GM23248 (cell line): ENCODE data around the gene ARL6IP5. TPM values are rescaled to one million over a fixed set of nuclear protein-coding genes. Genes with fewer than 3 reads are reported as not detected.

Experiments used
- DNase-seq: peaks from one replicate; pipeline ENCODE4 v3.0.0-alpha.2; 2015
- H2AFZ ChIP-seq: fragments of 200-600 bp; sonication (generic); 2 replicates; pipeline ENCODE4 v1.6.1; 2016; ENCODE audit warnings: antibody characterized with exemption
- H3F3A ChIP-seq: fragments of 200-600 bp; sonication (generic); 2 replicates; pipeline ENCODE4 v1.6.1; 2016; ENCODE audit warnings: mild to moderate bottlenecking, antibody characterized with exemption, mixed run types; ENCODE audit not compliant: insufficient read depth
- H3K27ac ChIP-seq: fragments of 200-600 bp; sonication (generic); 2 replicates; pipeline ENCODE4 v1.5.1; 2016; ENCODE audit warnings: mild to moderate bottlenecking
- H3K27me3 ChIP-seq: fragments of 200-600 bp; sonication (generic); replicated peaks from 2 replicates; pipeline ENCODE4 v1.6.1; 2016; ENCODE audit warnings: mild to moderate bottlenecking; ENCODE audit not compliant: insufficient read depth
- H3K36me3 ChIP-seq: fragments of 200-600 bp; sonication (generic); 2 replicates; pipeline ENCODE4 v1.6.1; 2016; ENCODE audit warnings: low read depth, mild to moderate bottlenecking
- H3K4me1 ChIP-seq: fragments of 200-600 bp; sonication (generic); 2 replicates; pipeline ENCODE4 v1.6.1; 2016; ENCODE audit warnings: mild to moderate bottlenecking; ENCODE audit not compliant: insufficient read depth
- H3K4me2 ChIP-seq: fragments of 200-600 bp; sonication (generic); one replicate; pipeline ENCODE4 v1.6.1; 2016; ENCODE audit warnings: mild to moderate bottlenecking; ENCODE audit not compliant: unreplicated experiment
- H3K4me3 ChIP-seq: fragments of 200-600 bp; sonication (generic); 2 replicates; pipeline ENCODE4 v1.5.1; 2016; ENCODE audit warnings: mild to moderate bottlenecking
- H3K79me2 ChIP-seq: fragments of 200-600 bp; sonication (generic); 2 replicates; pipeline ENCODE4 v1.6.1; 2016; ENCODE audit warnings: mild to moderate bottlenecking; ENCODE audit not compliant: insufficient read depth
- H3K9ac ChIP-seq: fragments of 200-600 bp; sonication (generic); 2 replicates; pipeline ENCODE4 v1.6.1; 2016; ENCODE audit warnings: mild to moderate bottlenecking
- H3K9me2 ChIP-seq: fragments of 200-600 bp; sonication (generic); 2 replicates; pipeline ENCODE4 v1.6.1; 2016; ENCODE audit warnings: mixed run types, mild to moderate bottlenecking, moderate library complexity; ENCODE audit not compliant: insufficient read depth
- H3K9me3 ChIP-seq: fragments of 200-600 bp; sonication (generic); one replicate; pipeline ENCODE4 v1.6.1; 2017; ENCODE audit warnings: low read depth
- H4K20me1 ChIP-seq: fragments of 200-600 bp; sonication (generic); 2 replicates; pipeline ENCODE4 v1.6.0; 2016; ENCODE audit not compliant: insufficient read depth
- EZH2 ChIP-seq: fragments of 200-600 bp; sonication (generic); IDR thresholded peaks from 2 replicates; pipeline ENCODE4 v1.6.1; 2018; ENCODE audit warnings: antibody characterized with exemption, mild to moderate bottlenecking; ENCODE audit not compliant: insufficient read depth, poor library complexity, severe bottlenecking
- EZH2phosphoT487 ChIP-seq: fragments of 200-600 bp; sonication (generic); IDR thresholded peaks from 2 replicates; pipeline ENCODE4 v1.6.1; 2018; ENCODE audit warnings: antibody characterized with exemption, moderate library complexity, mild to moderate bottlenecking, low read depth; ENCODE audit not compliant: insufficient read depth
- WGBS, 2 experiments: methylation state at CpG; one replicate each; pipeline ENCODE4 v1.1.6; 2015 to 2017; ENCODE audit warnings: low lambda C conversion rate in 2 of 2, low coverage in 1 of 2; ENCODE audit errors: missing lambda C conversion rate in 2 of 2; 5-methylcytosine and 5-hydroxymethylcytosine counted together
- in situ Hi-C: fragments of 300-500 bp; cut with MboI; formaldehyde crosslinking; loops from 2 replicates; pipeline ENCODE4 v1.15.0; 2020
- microRNA counts: library from miRNA; unstranded; fragments of <30 nt; microRNA quantifications from one replicate; lab custom pipeline; 2016
- microRNA-seq: library from miRNA; unstranded; fragments of <30 nt; microRNA quantifications from one replicate; pipeline ENCODE4, GENCODE V29; 2016; ENCODE audit warnings: borderline number of aligned reads
- polyA plus RNA-seq: library from polyadenylated mRNA; unstranded; fragments of >200 nt; fragmentation: Nextera tagmentation; extraction: Ambion mirVana; gene quantifications from 2 replicates; pipeline ENCODE4 v1.2.1, GENCODE V29; 2016
- small RNA-seq: library from RNA; depleted of rRNA; stranded (forward); fragments of <200 nt; gene quantifications from one replicate; pipeline ENCODE3, GENCODE V24; 2014; ENCODE audit warnings: low read depth, low replicate concordance
- total RNA-seq: library from RNA; depleted of rRNA; stranded (reverse); fragments of >200 nt; shearing (Covaris generic); gene quantifications from 2 replicates; pipeline ENCODE4 v1.2.3, GENCODE V29; 2014; rRNA removed

ARL6IP5 gene
- total and polyA plus RNA-seq, 2 experiments from 2014 or later = 98.7 to 178 TPM

DNA sequence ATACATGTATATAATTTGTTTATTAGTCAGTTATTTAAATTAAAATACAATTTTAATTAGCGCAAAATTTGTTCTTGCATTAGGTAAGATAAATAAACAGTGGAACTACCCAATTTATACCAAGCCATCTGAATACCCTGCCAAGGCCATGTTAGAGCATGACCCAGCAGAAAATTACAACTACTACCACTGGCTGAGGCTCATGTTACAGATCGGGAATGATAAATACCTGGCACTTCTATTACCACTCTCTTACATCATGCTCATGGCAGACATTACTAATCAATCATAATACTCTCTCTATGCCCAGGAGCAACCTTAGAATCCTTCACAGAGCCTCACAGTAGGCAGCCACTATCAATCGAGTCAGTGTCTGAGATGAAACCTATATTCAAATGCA lies 58.9 kb downstream of the ARL6IP5 start:
- 76% methylated on average over 3 of the region's 3 CpGs for WGBS, 2 experiments
- TF ChIP-seq EZH2phosphoT487 = no peak
- no peak for TF ChIP-seq EZH2
- no peaks in the 10 kb centered on the region for H3K4me1 ChIP-seq
- H4K20me1 ChIP-seq = no peaks in the 10 kb centered on the region
- no peaks in the 10 kb centered on the region for H3K9me2 ChIP-seq
- no peak overlapping the region for H2AFZ ChIP-seq
- H3K27ac ChIP-seq = no peak overlapping the region
- H3K36me3 ChIP-seq = no peaks in the 10 kb centered on the region
- H3K27me3 ChIP-seq = peaks cover 24% of the 10 kb centered on the region
- H3K4me2 ChIP-seq = no peak overlapping the region
- H3K4me3 ChIP-seq = no peak overlapping the region
- in situ Hi-C loops = no loop called here
- H3F3A ChIP-seq = no peaks in the 10 kb centered on the region
- H3K9me3 ChIP-seq = no peaks in the 10 kb centered on the region
- peak; percentile 6 for DNase-seq
- H3K79me2 ChIP-seq = no peaks in the 10 kb centered on the region
- H3K9ac ChIP-seq = no peak overlapping the region

DNA sequence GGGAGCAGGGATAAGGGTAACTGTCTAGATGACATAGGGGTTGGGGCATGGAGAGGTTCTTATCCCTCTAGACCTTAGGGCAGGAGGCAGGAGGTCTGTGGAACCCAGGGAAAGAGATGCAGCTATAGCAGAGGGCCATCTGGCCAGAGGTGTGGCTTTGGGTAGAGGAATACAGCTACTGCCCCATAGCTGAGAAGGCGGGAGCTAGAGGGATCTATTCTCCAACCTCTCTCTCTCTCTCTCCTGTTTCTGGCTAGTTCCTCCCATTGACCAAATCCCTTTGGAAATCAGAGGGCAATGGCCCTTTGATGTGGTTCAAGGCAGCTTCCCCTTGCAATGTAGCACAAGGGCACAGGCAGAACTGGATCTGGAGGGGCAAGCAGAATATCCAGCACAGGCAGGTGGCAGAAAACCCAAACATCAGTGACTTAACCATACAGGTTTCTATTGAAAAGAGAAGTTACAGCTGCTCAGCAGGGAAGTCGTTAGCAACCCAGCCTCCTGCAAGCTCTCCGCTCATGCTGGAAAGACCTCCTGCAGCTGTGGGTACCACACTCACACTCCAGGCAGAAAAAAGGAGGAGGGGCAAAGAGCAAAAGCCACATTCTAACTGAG lies 60.0 kb downstream of the ARL6IP5 start:
- no peaks in the 10 kb centered on the region for H3K9me2 ChIP-seq
- in situ Hi-C loops = no loop called here
- 68% methylated on average over 3 of the region's 3 CpGs for WGBS, 2 experiments
- H2AFZ ChIP-seq = no peak overlapping the region
- peaks cover 19% of the 10 kb centered on the region for H3K27me3 ChIP-seq
- no peaks in the 10 kb centered on the region for H3F3A ChIP-seq
- no peaks in the 10 kb centered on the region for H3K9me3 ChIP-seq
- no peaks in the 10 kb centered on the region for H3K79me2 ChIP-seq
- no peak overlapping the region for H3K9ac ChIP-seq
- no peak for DNase-seq
- H3K4me1 ChIP-seq = no peaks in the 10 kb centered on the region
- H3K36me3 ChIP-seq = no peaks in the 10 kb centered on the region
- no peaks in the 10 kb centered on the region for H4K20me1 ChIP-seq
- H3K27ac ChIP-seq = no peak overlapping the region
- no peak overlapping the region for H3K4me3 ChIP-seq
- no peak overlapping the region for H3K4me2 ChIP-seq
- no peak for TF ChIP-seq EZH2phosphoT487
- no peak for TF ChIP-seq EZH2

DNA sequence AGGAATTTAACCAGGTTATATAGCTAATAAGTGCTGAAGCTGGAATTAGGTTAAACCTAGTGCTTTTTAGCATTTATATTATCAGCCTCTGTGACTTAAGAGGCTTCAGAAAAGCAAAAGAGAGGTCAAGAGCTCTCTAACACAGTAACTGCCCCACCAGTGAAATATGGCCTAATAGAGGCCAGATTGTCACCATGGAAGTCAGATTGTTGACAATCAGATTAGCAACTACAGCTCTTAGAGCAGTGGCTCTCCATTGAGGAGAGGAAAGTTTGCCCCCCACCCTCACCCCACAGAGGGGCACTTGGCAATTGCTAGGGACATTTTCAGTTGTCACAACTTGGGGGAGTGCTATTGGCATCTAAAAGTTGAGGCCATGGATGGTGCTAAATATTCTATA lies 61.0 kb downstream of the ARL6IP5 start:
- no peak overlapping the region for H2AFZ ChIP-seq
- no peak overlapping the region for H3K27ac ChIP-seq
- no peak overlapping the region for H3K4me3 ChIP-seq
- in situ Hi-C loops = no loop called here
- TF ChIP-seq EZH2phosphoT487 (no peak), EZH2 (no peak)
- no peaks in the 10 kb centered on the region for H3F3A ChIP-seq
- H3K9me3 ChIP-seq = no peaks in the 10 kb centered on the region
- no peaks in the 10 kb centered on the region for H3K4me1 ChIP-seq
- no peaks in the 10 kb centered on the region for H3K9me2 ChIP-seq
- H3K79me2 ChIP-seq = no peaks in the 10 kb centered on the region
- H3K9ac ChIP-seq = no peak overlapping the region
- H3K27me3 ChIP-seq = peaks cover 19% of the 10 kb centered on the region
- H3K4me2 ChIP-seq = no peak overlapping the region
- no peaks in the 10 kb centered on the region for H4K20me1 ChIP-seq
- H3K36me3 ChIP-seq = no peaks in the 10 kb centered on the region
- no peak for DNase-seq

DNA sequence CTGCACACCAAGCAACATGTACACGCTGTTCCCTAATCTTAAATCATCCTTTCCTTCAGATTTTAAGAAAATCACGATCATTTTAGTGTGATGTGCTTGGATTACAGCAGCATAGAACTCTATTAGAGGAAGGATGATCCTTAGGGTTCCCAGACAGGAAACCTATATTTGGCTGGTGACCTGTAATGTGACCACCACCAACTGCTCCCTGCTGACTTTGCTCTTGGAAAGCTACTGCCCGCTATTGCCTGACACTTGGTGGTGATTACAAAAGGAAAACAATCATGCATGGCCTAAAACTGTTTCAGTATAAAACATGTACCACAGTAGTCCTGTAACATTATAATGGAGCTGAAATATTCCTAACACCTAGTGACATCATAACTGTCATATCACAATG lies 64.8 kb downstream of the ARL6IP5 start:
- Histone ChIP-seq H3K4me1 (no peaks in the 10 kb centered on the region), H3K4me2 (no peak overlapping the region), H3F3A (no peaks in the 10 kb centered on the region), H3K27ac (no peak overlapping the region), H4K20me1 (no peaks in the 10 kb centered on the region), H3K4me3 (no peak overlapping the region), H3K36me3 (no peaks in the 10 kb centered on the region), H3K9me2 (no peaks in the 10 kb centered on the region), H3K79me2 (no peaks in the 10 kb centered on the region), H3K27me3 (peaks cover 20% of the 10 kb centered on the region), H3K9ac (no peak overlapping the region), H2AFZ (no peak overlapping the region), H3K9me3 (no peaks in the 10 kb centered on the region)
- DNase-seq = no peak
- 62 to 64% methylated on average over 3 of the region's 3 CpGs for WGBS, 2 experiments
- in situ Hi-C loops = no loop called here
- no peak for TF ChIP-seq EZH2
- no peak for TF ChIP-seq EZH2phosphoT487

MicroRNAs encoded within 50 kb of the gene (microRNA counts, 767-probe panel; counts per million panel counts)
- 447 counts per million, percentile 86 among the panel's probes with 10 or more counts for microRNA hsa-miR-3136-5p (lab: Ali Mortazavi, UCI)

Small RNA genes within 50 kb of the gene (microRNA-seq; reads per million reads assigned to microRNA genes)
- not detected for gene MIR3136

Small RNA genes within 50 kb of the gene (small RNA-seq; reads per million reads assigned to genes)
- gene MIR3136 = not detected

Other genes with a start within 250 kb of the ARL6IP5 start
- gene TAFA4, start 152.4 kb upstream of the ARL6IP5 start, total RNA-seq = not detected in 2 replicates
- gene TAFA4, start 152.4 kb upstream of the ARL6IP5 start, polyA plus RNA-seq = not detected in 2 replicates
- gene EOGT, start 71.3 kb upstream of the ARL6IP5 start, total RNA-seq = 42.4 and 47.7 TPM in 2 replicates
- gene EOGT, start 71.3 kb upstream of the ARL6IP5 start, polyA plus RNA-seq = 29.3 and 31.6 TPM in 2 replicates
- gene TMF1, start 32.6 kb upstream of the ARL6IP5 start, total RNA-seq = 27.0 and 35.2 TPM in 2 replicates
- gene TMF1, start 32.6 kb upstream of the ARL6IP5 start, polyA plus RNA-seq = 36.9 and 41.4 TPM in 2 replicates
- 64.0 and 75.1 TPM in 2 replicates for gene UBA3, start 4.6 kb upstream of the ARL6IP5 start, total RNA-seq
- 62.1 and 65.0 TPM in 2 replicates for gene UBA3, start 4.6 kb upstream of the ARL6IP5 start, polyA plus RNA-seq
- gene LMOD3, start 37.7 kb downstream of the ARL6IP5 start, total RNA-seq = not detected in 2 replicates
- 0.04 TPM in 1 of 2 replicates, not detected in the other for gene LMOD3, start 37.7 kb downstream of the ARL6IP5 start, polyA plus RNA-seq